K562 (cell line): ENCODE results near the gene OR2B2. TPM values are rescaled to one million over a fixed set of nuclear protein-coding genes. Genes with fewer than 3 reads are reported as not detected.

Source experiments
- FOXJ2 ChIP-seq: fragments of 200-800 bp; sonication (Bioruptor generic); IDR thresholded peaks from 2 replicates; pipeline ENCODE4 v1.6.1; 2016; ENCODE audit warnings: missing genetic modification characterization, missing compliant biosample characterization
- HDGF ChIP-seq: fragments of 450-650 bp; IDR thresholded peaks from 2 replicates; pipeline ENCODE4 v1.6.1; 2016
- MBD2 ChIP-seq: sonication (generic); IDR thresholded peaks from 2 replicates; pipeline ENCODE4 v1.6.1; 2016; ENCODE audit warnings: low read depth, borderline replicate concordance
- NFE2L1 ChIP-seq: fragments of 450-650 bp; IDR thresholded peaks from 2 replicates; pipeline ENCODE4 v1.6.1; 2016; ENCODE audit warnings: missing genetic modification characterization, low read depth, mild to moderate bottlenecking, missing compliant biosample characterization, moderate library complexity, borderline replicate concordance
- NFIX ChIP-seq: fragments of 250-450 bp; sonication (Bioruptor Pico); IDR thresholded peaks from 2 replicates; pipeline ENCODE4 v1.4.0; 2020; ENCODE audit warnings: low read depth, mild to moderate bottlenecking, moderate library complexity
- NR1H2 ChIP-seq: sonication (generic); formaldehyde crosslinking; IDR thresholded peaks from 2 replicates; pipeline ENCODE4 v1.4.0; 2020; ENCODE audit warnings: mild to moderate bottlenecking, missing genetic modification reagents
- RBBP5 ChIP-seq: fragments of 200-600 bp; sonication (generic); IDR thresholded peaks from 2 replicates; pipeline ENCODE4 v1.6.1; 2012; ENCODE audit warnings: borderline replicate concordance, mild to moderate bottlenecking, low read length, control low read depth, inconsistent platforms; ENCODE audit not compliant: insufficient read depth, poor library complexity, severe bottlenecking
- TCFL5 ChIP-seq: fragments of 250-450 bp; sonication (Bioruptor Pico); conservative IDR thresholded peaks from 2 replicates; pipeline ENCODE4 v1.6.1; 2021; ENCODE audit warnings: mild to moderate bottlenecking, moderate library complexity, matching md5 sums
- TEAD2 ChIP-seq: fragments of 450-650 bp; IDR thresholded peaks from 2 replicates; pipeline ENCODE4 v1.6.1; 2016; ENCODE audit warnings: missing genetic modification characterization, control low read depth, missing compliant biosample characterization
- TGIF2 ChIP-seq: sonication (generic); formaldehyde crosslinking; IDR thresholded peaks from 2 replicates; pipeline ENCODE4 v1.8.1; 2022; ENCODE audit warnings: mild to moderate bottlenecking, missing genetic modification reagents, moderate library complexity
- polyA plus RNA-seq, 8 experiments: library from polyadenylated mRNA; depleted of rRNA in 4 of 8; stranded (reverse) in 5 of 8; unstranded in 3 of 8; fragments of >200 nt; fragmentation: Nextera tagmentation in 2 of 8; fragmentation: Illumina TruSeq in 1 of 8; extraction: Ambion mirVana in 2 of 8; extraction: Trizol in 1 of 8; gene quantifications; 2 replicates each; pipeline versions ENCODE4 v1.2.1 to v1.2.3, GENCODE V29; 2011 to 2014; ENCODE audit warnings: inconsistent platforms in 1 of 8, missing spikeins in 1 of 8
- total RNA-seq, 7 experiments: library from RNA; depleted of rRNA in 6 of 7; stranded (reverse); fragments of >200 nt in 6 of 7; fragmentation: Illumina TruSeq in 2 of 7; extraction: Trizol in 2 of 7; gene quantifications; 2 replicates each; pipeline versions ENCODE4 v1.2.1 to v1.2.3, GENCODE V29; 2011 to 2021; ENCODE audit warnings: low replicate concordance in 1 of 7
- TF ChIP-seq, protein P1 (sequence below): sonication (generic); formaldehyde crosslinking; IDR thresholded peaks from 2 replicates; pipeline ENCODE4 v1.8.1; 2023; ENCODE audit warnings: mild to moderate bottlenecking, missing genetic modification reagents
- TF ChIP-seq, protein P2 (sequence below): fragments of 450-650 bp; IDR thresholded peaks from 2 replicates; pipeline ENCODE4 v1.6.1; 2017; ENCODE audit warnings: antibody characterized with exemption, mild to moderate bottlenecking
- TF ChIP-seq, protein P3 (sequence below): sonication (generic); formaldehyde crosslinking; IDR thresholded peaks from 2 replicates; pipeline ENCODE4 v1.8.1; 2023; ENCODE audit warnings: missing genetic modification reagents, mild to moderate bottlenecking, borderline replicate concordance
- TF ChIP-seq, protein P4 (sequence below): fragments of 250-450 bp; sonication (Bioruptor Pico); IDR thresholded peaks from 2 replicates; pipeline ENCODE4 v1.4.0; 2020; ENCODE audit warnings: borderline replicate concordance

OR2B2 gene
- total and polyA plus RNA-seq, 9 of the 15 experiments (the other 6 are each of a cell fraction or from before 2014, with no cell fraction given), result 0.24 TPM; not detected in 8

DNA sequence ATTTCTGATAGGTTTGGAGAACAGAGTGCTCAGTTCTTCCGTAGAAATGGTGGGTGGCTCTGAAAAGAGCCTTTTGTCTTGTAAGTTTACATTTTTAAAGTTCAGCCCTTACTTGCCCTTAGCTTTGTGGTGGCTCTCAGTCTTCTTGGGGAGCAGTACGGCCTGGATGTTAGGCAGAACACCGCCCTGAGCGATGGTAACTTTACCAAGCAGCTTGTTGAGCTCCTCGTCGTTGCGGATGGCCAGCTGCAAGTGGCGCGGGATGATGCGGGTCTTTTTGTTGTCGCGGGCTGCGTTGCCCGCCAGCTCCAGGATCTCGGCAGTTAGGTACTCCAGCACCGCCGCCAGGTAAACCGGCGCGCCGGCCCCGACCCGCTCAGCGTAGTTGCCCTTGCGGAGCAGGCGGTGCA is 19.5 kb downstream of the OR2B2 start (continued):
- TF ChIP-seq, protein P1, sequence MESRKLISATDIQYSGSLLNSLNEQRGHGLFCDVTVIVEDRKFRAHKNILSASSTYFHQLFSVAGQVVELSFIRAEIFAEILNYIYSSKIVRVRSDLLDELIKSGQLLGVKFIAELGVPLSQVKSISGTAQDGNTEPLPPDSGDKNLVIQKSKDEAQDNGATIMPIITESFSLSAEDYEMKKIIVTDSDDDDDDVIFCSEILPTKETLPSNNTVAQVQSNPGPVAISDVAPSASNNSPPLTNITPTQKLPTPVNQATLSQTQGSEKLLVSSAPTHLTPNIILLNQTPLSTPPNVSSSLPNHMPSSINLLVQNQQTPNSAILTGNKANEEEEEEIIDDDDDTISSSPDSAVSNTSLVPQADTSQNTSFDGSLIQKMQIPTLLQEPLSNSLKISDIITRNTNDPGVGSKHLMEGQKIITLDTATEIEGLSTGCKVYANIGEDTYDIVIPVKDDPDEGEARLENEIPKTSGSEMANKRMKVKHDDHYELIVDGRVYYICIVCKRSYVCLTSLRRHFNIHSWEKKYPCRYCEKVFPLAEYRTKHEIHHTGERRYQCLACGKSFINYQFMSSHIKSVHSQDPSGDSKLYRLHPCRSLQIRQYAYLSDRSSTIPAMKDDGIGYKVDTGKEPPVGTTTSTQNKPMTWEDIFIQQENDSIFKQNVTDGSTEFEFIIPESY, result peak; percentile 65; the same call in 1 of the 2 replicates
- TF ChIP-seq NR1H2, result no peak; the same call in 1 of the 2 replicates
- TF ChIP-seq NFE2L1 (tag), result no peak
- TF ChIP-seq MBD2, result no peak
- TF ChIP-seq HDGF, result no peak
- peak; percentile 58 for TF ChIP-seq RBBP5
- no peak for TF ChIP-seq FOXJ2 (tag)
- TF ChIP-seq TCFL5, result no peak
- TF ChIP-seq, protein P2, sequence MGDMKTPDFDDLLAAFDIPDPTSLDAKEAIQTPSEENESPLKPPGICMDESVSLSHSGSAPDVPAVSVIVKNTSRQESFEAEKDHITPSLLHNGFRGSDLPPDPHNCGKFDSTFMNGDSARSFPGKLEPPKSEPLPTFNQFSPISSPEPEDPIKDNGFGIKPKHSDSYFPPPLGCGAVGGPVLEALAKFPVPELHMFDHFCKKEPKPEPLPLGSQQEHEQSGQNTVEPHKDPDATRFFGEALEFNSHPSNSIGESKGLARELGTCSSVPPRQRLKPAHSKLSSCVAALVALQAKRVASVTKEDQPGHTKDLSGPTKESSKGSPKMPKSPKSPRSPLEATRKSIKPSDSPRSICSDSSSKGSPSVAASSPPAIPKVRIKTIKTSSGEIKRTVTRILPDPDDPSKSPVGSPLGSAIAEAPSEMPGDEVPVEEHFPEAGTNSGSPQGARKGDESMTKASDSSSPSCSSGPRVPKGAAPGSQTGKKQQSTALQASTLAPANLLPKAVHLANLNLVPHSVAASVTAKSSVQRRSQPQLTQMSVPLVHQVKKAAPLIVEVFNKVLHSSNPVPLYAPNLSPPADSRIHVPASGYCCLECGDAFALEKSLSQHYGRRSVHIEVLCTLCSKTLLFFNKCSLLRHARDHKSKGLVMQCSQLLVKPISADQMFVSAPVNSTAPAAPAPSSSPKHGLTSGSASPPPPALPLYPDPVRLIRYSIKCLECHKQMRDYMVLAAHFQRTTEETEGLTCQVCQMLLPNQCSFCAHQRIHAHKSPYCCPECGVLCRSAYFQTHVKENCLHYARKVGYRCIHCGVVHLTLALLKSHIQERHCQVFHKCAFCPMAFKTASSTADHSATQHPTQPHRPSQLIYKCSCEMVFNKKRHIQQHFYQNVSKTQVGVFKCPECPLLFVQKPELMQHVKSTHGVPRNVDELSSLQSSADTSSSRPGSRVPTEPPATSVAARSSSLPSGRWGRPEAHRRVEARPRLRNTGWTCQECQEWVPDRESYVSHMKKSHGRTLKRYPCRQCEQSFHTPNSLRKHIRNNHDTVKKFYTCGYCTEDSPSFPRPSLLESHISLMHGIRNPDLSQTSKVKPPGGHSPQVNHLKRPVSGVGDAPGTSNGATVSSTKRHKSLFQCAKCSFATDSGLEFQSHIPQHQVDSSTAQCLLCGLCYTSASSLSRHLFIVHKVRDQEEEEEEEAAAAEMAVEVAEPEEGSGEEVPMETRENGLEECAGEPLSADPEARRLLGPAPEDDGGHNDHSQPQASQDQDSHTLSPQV, result no peak
- no peak for TF ChIP-seq NFIX (CRISPR knock-in tag)
- TF ChIP-seq, protein P3, sequence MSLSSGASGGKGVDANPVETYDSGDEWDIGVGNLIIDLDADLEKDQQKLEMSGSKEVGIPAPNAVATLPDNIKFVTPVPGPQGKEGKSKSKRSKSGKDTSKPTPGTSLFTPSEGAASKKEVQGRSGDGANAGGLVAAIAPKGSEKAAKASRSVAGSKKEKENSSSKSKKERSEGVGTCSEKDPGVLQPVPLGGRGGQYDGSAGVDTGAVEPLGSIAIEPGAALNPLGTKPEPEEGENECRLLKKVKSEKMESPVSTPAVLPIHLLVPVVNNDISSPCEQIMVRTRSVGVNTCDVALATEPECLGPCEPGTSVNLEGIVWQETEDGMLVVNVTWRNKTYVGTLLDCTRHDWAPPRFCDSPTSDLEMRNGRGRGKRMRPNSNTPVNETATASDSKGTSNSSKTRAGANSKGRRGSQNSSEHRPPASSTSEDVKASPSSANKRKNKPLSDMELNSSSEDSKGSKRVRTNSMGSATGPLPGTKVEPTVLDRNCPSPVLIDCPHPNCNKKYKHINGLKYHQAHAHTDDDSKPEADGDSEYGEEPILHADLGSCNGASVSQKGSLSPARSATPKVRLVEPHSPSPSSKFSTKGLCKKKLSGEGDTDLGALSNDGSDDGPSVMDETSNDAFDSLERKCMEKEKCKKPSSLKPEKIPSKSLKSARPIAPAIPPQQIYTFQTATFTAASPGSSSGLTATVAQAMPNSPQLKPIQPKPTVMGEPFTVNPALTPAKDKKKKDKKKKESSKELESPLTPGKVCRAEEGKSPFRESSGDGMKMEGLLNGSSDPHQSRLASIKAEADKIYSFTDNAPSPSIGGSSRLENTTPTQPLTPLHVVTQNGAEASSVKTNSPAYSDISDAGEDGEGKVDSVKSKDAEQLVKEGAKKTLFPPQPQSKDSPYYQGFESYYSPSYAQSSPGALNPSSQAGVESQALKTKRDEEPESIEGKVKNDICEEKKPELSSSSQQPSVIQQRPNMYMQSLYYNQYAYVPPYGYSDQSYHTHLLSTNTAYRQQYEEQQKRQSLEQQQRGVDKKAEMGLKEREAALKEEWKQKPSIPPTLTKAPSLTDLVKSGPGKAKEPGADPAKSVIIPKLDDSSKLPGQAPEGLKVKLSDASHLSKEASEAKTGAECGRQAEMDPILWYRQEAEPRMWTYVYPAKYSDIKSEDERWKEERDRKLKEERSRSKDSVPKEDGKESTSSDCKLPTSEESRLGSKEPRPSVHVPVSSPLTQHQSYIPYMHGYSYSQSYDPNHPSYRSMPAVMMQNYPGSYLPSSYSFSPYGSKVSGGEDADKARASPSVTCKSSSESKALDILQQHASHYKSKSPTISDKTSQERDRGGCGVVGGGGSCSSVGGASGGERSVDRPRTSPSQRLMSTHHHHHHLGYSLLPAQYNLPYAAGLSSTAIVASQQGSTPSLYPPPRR (CRISPR knock-in tag), result no peak
- TF ChIP-seq, protein P4, sequence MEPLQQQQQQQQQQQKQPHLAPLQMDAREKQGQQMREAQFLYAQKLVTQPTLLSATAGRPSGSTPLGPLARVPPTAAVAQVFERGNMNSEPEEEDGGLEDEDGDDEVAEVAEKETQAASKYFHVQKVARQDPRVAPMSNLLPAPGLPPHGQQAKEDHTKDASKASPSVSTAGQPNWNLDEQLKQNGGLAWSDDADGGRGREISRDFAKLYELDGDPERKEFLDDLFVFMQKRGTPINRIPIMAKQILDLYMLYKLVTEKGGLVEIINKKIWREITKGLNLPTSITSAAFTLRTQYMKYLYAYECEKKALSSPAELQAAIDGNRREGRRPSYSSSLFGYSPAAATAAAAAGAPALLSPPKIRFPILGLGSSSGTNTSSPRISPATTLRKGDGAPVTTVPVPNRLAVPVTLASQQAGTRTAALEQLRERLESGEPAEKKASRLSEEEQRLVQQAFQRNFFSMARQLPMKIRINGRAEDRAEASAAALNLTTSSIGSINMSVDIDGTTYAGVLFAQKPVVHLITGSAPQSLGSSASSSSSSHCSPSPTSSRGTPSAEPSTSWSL (CRISPR knock-in tag), result no peak
- TF ChIP-seq TGIF2, result peak; percentile 98
- TF ChIP-seq TEAD2 (tag), result no peak
